ENCODE data around the gene PFKFB2. TPM values are rescaled to one million over a fixed set of nuclear protein-coding genes. Genes with fewer than 3 reads are reported as not detected.
A peak's percentile ranks its signal among the peaks of the same experiment; 100 is the strongest.

PFKFB2 gene
- total and polyA plus RNA-seq, 2 donors (not counting 3 experiments of a cell fraction or from before 2014, with no cell fraction given) = 0.70 to 2.0 TPM

- no TSS peak for BruUV-seq (replicated peaks)
Observed at GRCh38 chr1:207048041-207048440, 5.0 kb upstream of the PFKFB2 start.

More at GRCh38 chr1:207048041-207048440, 5.0 kb upstream of the PFKFB2 start:
- no peaks in the 10 kb centered on the region for H3K9me3 ChIP-seq (replicated peaks; ENCODE audit: control insufficient read depth, insufficient read depth, low read length)
- no peak overlapping the region for H3K27ac ChIP-seq (ENCODE audit: insufficient read depth, low read depth, low read length)
- H3K9ac ChIP-seq (replicated peaks; ENCODE audit: extremely low read depth, insufficient read depth, low read length) = no peak overlapping the region
- no peaks in the 10 kb centered on the region for H3K27me3 ChIP-seq (ENCODE audit: control insufficient read depth in 2 of 2, insufficient read depth in 2 of 2, low read length in 2 of 2)
- H3K4me1 ChIP-seq (ENCODE audit: control insufficient read depth, extremely low read depth, insufficient read depth, low read length) = peaks cover 15% of the 10 kb centered on the region
- H3K4me2 ChIP-seq (ENCODE audit: insufficient read depth, low read length) = no peak overlapping the region
- H3K36me3 ChIP-seq (ENCODE audit: control insufficient read depth in 2 of 2, extremely low read depth in 1 of 2, insufficient read depth in 2 of 2, low read length in 2 of 2) = peaks cover 6 to 12% of the 10 kb centered on the region in 2 experiments
- FAIRE-seq (peak; percentile 26), DNase-seq (ENCODE audit: low read depth, low spot score) (no peak)
- POLR2A ChIA-PET = no interaction called here
- peaks cover 46% of the 10 kb centered on the region for H3K79me2 ChIP-seq (ENCODE audit: control insufficient read depth, insufficient read depth, low read length)
- peaks cover 7% of the 10 kb centered on the region for H4K20me1 ChIP-seq (replicated peaks; ENCODE audit: control insufficient read depth, extremely low read depth, insufficient read depth, low read length)
- H3K4me3 ChIP-seq (replicated peaks in 1 of 3; ENCODE audit: insufficient read depth in 1 of 3, low read depth in 1 of 3, low read length in 3 of 3) = no peak overlapping the region
- CTCF ChIA-PET = interaction anchor here (1.0 to 1.1 kb wide), 2 partner anchors 36 to 357 kb away, joined by 3 to 4 read pairs; no protein-coding TSS in a partner anchor
- intact Hi-C loops (cut with micrococcal nuclease) = no loop called here
- no peak for TF ChIP-seq MYC (IDR thresholded peaks at IDR 0.05; ENCODE audit: low read depth, low read length)
- no peak for TF ChIP-seq EZH2 (IDR thresholded peaks at IDR 0.05; ENCODE audit: borderline replicate concordance, low read depth, low read length, severe bottlenecking)
- no peak for TF ChIP-seq POLR2AphosphoS5 (IDR thresholded peaks at IDR 0.05; ENCODE audit: insufficient read depth, low read depth, low read length)
- TF ChIP-seq FOS (IDR thresholded peaks at IDR 0.05; ENCODE audit: borderline replicate concordance, insufficient read depth, low read length) = no peak
- no peak for TF ChIP-seq JUN (IDR thresholded peaks at IDR 0.05; ENCODE audit: borderline replicate concordance, insufficient read depth, insufficient read length, low read depth)
- TF ChIP-seq MAX (IDR thresholded peaks at IDR 0.05; ENCODE audit: insufficient read depth, insufficient read length) = no peak
- TF ChIP-seq POLR2A (IDR thresholded peaks at IDR 0.05; ENCODE audit: low read depth, low read length) = no peak
- no peak for TF ChIP-seq GATA2 (IDR thresholded peaks at IDR 0.05; ENCODE audit: insufficient read depth, insufficient read length, low read depth, low read length)
- no peak for TF ChIP-seq CTCF (IDR thresholded peaks at IDR 0.05; ENCODE audit: extremely low read depth in 1 of 2, insufficient read depth in 1 of 2, low read depth in 1 of 2, low read length in 2 of 2)
- no peak overlapping the region for H2AFZ ChIP-seq (ENCODE audit: low read depth, low read length)
- H3K9me1 ChIP-seq (replicated peaks; ENCODE audit: control insufficient read depth, extremely low read depth, insufficient read depth, low read length) = no peaks in the 10 kb centered on the region
- dilution Hi-C loops (cut with MboI; ENCODE audit: extremely low pct_ligation_motif_present, low sequenced_read_pairs) = no loop called here
